Measurements from ENCODE around the gene CABP7. TPM values are rescaled to one million over a fixed set of nuclear protein-coding genes. Genes with fewer than 3 reads are reported as not detected.

CABP7 gene
- total and polyA plus RNA-seq, 4 donors = 0.08 TPM; not detected in 3

- WGBS = 89% methylated on average over 5 of the region's 5 CpGs
- no peaks in the 10 kb centered on the region for H3K27me3 ChIP-seq (ENCODE audit: control insufficient read depth in 4 of 4, insufficient read depth in 4 of 4, low read length in 3 of 4)
- peaks cover 3 to 32% (median 5%) of the 10 kb centered on the region in 4 donors for H3K36me3 ChIP-seq (ENCODE audit: control insufficient read depth in 4 of 4, insufficient read depth in 3 of 4, low read depth in 1 of 4, low read length in 3 of 4)
- no peak overlapping the region for H3K4me3 ChIP-seq (ENCODE audit: low read depth in 1 of 3, low read length in 3 of 3)
- H3K4me1 ChIP-seq (ENCODE audit: control insufficient read depth in 4 of 4, insufficient read depth in 4 of 4, low read length in 3 of 4) = no peaks in the 10 kb centered on the region
- no peak overlapping the region for H3K27ac ChIP-seq (ENCODE audit: low read depth in 1 of 2, low read length in 2 of 2)
- no peaks in the 10 kb centered on the region for H3K9me3 ChIP-seq (ENCODE audit: control insufficient read depth in 4 of 4, low read length in 3 of 4)
- TF ChIP-seq EGR1 (IDR thresholded peaks at IDR 0.05; ENCODE audit: low read depth in 2 of 2) (no peak), FOXA2 (IDR thresholded peaks at IDR 0.05) (no peak), JUND (IDR thresholded peaks at IDR 0.05) (no peak), RAD21 (IDR thresholded peaks at IDR 0.05) (no peak), MAX (IDR thresholded peaks at IDR 0.05) (no peak), SP1 (IDR thresholded peaks at IDR 0.05) (no peak), FOXA1 (IDR thresholded peaks at IDR 0.05) (no peak), NR2F2 (IDR thresholded peaks at IDR 0.05) (no peak), RXRA (IDR thresholded peaks at IDR 0.05) (no peak), REST (IDR thresholded peaks at IDR 0.05) (no peak), CTCF (IDR thresholded peaks at IDR 0.05; ENCODE audit: low read depth, low read length, missing input control) (no peak), HNF4G (IDR thresholded peaks at IDR 0.05) (no peak), HNF4A (conservative IDR thresholded peaks at IDR 0.05) (no peak), YY1 (IDR thresholded peaks at IDR 0.05) (no peak), ZBTB33 (IDR thresholded peaks at IDR 0.05) (no peak), GABPA (IDR thresholded peaks at IDR 0.05 in 1 of 2, conservative IDR thresholded peaks at IDR 0.05 in 1 of 2) (no peak), TAF1 (conservative IDR thresholded peaks at IDR 0.05) (no peak)
- TF ChIP-seq, protein P1, sequence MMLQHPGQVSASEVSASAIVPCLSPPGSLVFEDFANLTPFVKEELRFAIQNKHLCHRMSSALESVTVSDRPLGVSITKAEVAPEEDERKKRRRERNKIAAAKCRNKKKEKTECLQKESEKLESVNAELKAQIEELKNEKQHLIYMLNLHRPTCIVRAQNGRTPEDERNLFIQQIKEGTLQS (IDR thresholded peaks at IDR 0.05) = no peak
- DNase-seq (ENCODE audit: low spot score) = no peak
- H3K9ac ChIP-seq (ENCODE audit: low read depth in 1 of 2, low read length in 2 of 2) = no peak overlapping the region
Observed at GRCh38 chr22:29689206-29689879, 30.5 kb upstream of the CABP7 start.
